ENCODE measurements around the gene PLXNA2. TPM values are rescaled to one million over a fixed set of nuclear protein-coding genes. Genes with fewer than 3 reads are reported as not detected.
A peak's percentile ranks its signal among the peaks of the same experiment; 100 is the strongest.

Gene PLXNA2
- total RNA-seq, 1 donor from 2014 or later: 17.7 TPM

- H2AFZ ChIP-seq (ENCODE audit: low read depth, low read length): no peak overlapping the region
- no peak for DNase-seq (ENCODE audit: low read depth)
- H3K9me3 ChIP-seq (ENCODE audit: insufficient read depth, low read depth, low read length): no peaks in the 10 kb centered on the region
- H3K36me3 ChIP-seq (ENCODE audit: insufficient read depth, low read length): no peaks in the 10 kb centered on the region
- H3K27me3 ChIP-seq (ENCODE audit: insufficient read depth, low read length): no peaks in the 10 kb centered on the region
- H3K27me3 Mint-ChIP-seq (ENCODE audit: low read depth, unreplicated experiment): peaks cover 13% of the 10 kb centered on the region
- no peak overlapping the region for H3K4me3 ChIP-seq (ENCODE audit: insufficient read depth, low read depth, low read length)
- H3K27ac ChIP-seq (ENCODE audit: low read depth, low read length): no peak overlapping the region
- H3K4me2 ChIP-seq (ENCODE audit: low read length): peak overlapping the region; percentile 93
- H3K27ac Mint-ChIP-seq (ENCODE audit: unreplicated experiment): no peak overlapping the region
- H3K9ac ChIP-seq (ENCODE audit: low read length): no peak overlapping the region
- peaks cover 44% of the 10 kb centered on the region for H3K79me2 ChIP-seq (ENCODE audit: insufficient read depth, low read length)
- peaks cover 31% of the 10 kb centered on the region for H4K20me1 ChIP-seq (ENCODE audit: insufficient read depth, low read length)
- TF ChIP-seq EZH2 (IDR thresholded peaks at IDR 0.05; ENCODE audit: insufficient read depth, low read length) (no peak), CTCF (IDR thresholded peaks at IDR 0.05; ENCODE audit: insufficient read depth, low read depth, low read length) (no peak)
- no peaks in the 10 kb centered on the region for H3K9me3 Mint-ChIP-seq (ENCODE audit: unreplicated experiment)
- FAIRE-seq: no peak
- no peaks in the 10 kb centered on the region for H3K36me3 Mint-ChIP-seq (ENCODE audit: low read depth, unreplicated experiment)
- peaks cover 24% of the 10 kb centered on the region for H3K4me1 ChIP-seq (ENCODE audit: insufficient read depth, low read length)
- no peak overlapping the region for H3K4me3 Mint-ChIP-seq (ENCODE audit: unreplicated experiment)
- peaks cover 34% of the 10 kb centered on the region for H3K4me1 Mint-ChIP-seq (ENCODE audit: low read depth, unreplicated experiment)
Measured at GRCh38 chr1:208240662-208241355, 3.4 kb downstream of the PLXNA2 start.

- peak overlapping the region; percentile 43 for H3K4me2 ChIP-seq (ENCODE audit: low read length)
- H3K4me3 ChIP-seq (ENCODE audit: insufficient read depth, low read depth, low read length): no peak overlapping the region
- no peak overlapping the region for H3K27ac ChIP-seq (ENCODE audit: low read depth, low read length)
- no peak overlapping the region for H3K27ac Mint-ChIP-seq (ENCODE audit: unreplicated experiment)
- peak; percentile 14 for DNase-seq (ENCODE audit: low read depth)
- no peaks in the 10 kb centered on the region for H3K9me3 ChIP-seq (ENCODE audit: insufficient read depth, low read depth, low read length)
- H3K9me3 Mint-ChIP-seq (ENCODE audit: unreplicated experiment): no peaks in the 10 kb centered on the region
- no peak overlapping the region for H3K4me3 Mint-ChIP-seq (ENCODE audit: unreplicated experiment)
- peaks cover 25% of the 10 kb centered on the region for H3K4me1 ChIP-seq (ENCODE audit: insufficient read depth, low read length)
- H3K4me1 Mint-ChIP-seq (ENCODE audit: low read depth, unreplicated experiment): peaks cover 44% of the 10 kb centered on the region
- FAIRE-seq: no peak
- peaks cover 31% of the 10 kb centered on the region for H4K20me1 ChIP-seq (ENCODE audit: insufficient read depth, low read length)
- no peaks in the 10 kb centered on the region for H3K36me3 Mint-ChIP-seq (ENCODE audit: low read depth, unreplicated experiment)
- TF ChIP-seq EZH2 (IDR thresholded peaks at IDR 0.05; ENCODE audit: insufficient read depth, low read length): no peak
- no peak for TF ChIP-seq CTCF (IDR thresholded peaks at IDR 0.05; ENCODE audit: insufficient read depth, low read depth, low read length)
- peaks cover 53% of the 10 kb centered on the region for H3K79me2 ChIP-seq (ENCODE audit: insufficient read depth, low read length)
- H3K9ac ChIP-seq (ENCODE audit: low read length): no peak overlapping the region
- peaks cover 13% of the 10 kb centered on the region for H3K27me3 Mint-ChIP-seq (ENCODE audit: low read depth, unreplicated experiment)
- H3K27me3 ChIP-seq (ENCODE audit: insufficient read depth, low read length): no peaks in the 10 kb centered on the region
- H3K36me3 ChIP-seq (ENCODE audit: insufficient read depth, low read length): no peaks in the 10 kb centered on the region
- H2AFZ ChIP-seq (ENCODE audit: low read depth, low read length): no peak overlapping the region
Measured at GRCh38 chr1:208239473-208240381, 4.5 kb downstream of the PLXNA2 start.

Measured in astrocyte (in vitro differentiated cells and primary cell).